SK-N-MC (cell line): ENCODE data around the gene PACS2.

ENCODE experiments used
- EZH2 ChIP-seq: fragments of 200-600 bp; sonication (generic); IDR thresholded peaks from one replicate; pipeline ENCODE4 v1.6.1; 2017; ENCODE audit warnings: antibody characterized with exemption
- FOXP2 ChIP-seq: optimal IDR thresholded peaks from 2 replicates; pipeline ENCODE3; 2011; ENCODE audit warnings: mild to moderate bottlenecking, moderate library complexity; ENCODE audit not compliant: insufficient read depth; ENCODE audit errors: extremely low read length, control extremely low read depth
- POLR2AphosphoS5 ChIP-seq: IDR thresholded peaks from 2 replicates; pipeline ENCODE4 v1.6.1; 2012; ENCODE audit warnings: mild to moderate bottlenecking, low read depth, low read length, borderline replicate concordance

- no peak for TF ChIP-seq EZH2
- TF ChIP-seq POLR2AphosphoS5, result no peak
- TF ChIP-seq FOXP2, result no peak
These were observed 49.5 kb downstream of the PACS2 start for GRCh38 chr14:105363847-105364708.
